Activated CD4-positive, alpha-beta T cell treated with anti-CD3 and anti-CD28 coated beads, Interleukin-10, Interleukin-2, amounts not matched to agents 100 ng/mL and 50 ng/mL, durations not matched to agents 16 hours and 8 hours (primary cell): Measurements from ENCODE around the gene GOT1.

ENCODE experiments used
- DNase-seq: peaks from one replicate; pipeline ENCODE4 v3.0.0-alpha.2; 2020

GOT1 gene

DNA sequence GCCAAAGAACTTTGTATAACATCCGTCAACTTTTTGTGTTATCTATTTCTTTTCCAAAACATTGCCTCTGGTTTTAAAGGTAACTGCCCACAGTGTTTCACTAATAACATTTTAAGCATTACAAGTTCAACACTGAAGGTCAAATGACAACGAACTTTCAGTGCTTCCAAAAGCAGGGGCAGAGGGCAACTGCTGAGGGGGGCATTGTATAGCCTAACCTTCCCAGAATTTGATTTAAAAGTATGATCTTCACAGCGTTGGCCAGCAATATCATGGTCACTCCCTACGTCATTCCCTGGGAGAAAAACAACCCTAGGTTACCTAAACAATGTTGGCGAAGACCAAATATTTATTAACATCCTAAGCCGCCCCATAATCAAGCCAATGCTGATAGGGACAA is 2.5 kb upstream of the GOT1 start:
- no peak for DNase-seq

DNA sequence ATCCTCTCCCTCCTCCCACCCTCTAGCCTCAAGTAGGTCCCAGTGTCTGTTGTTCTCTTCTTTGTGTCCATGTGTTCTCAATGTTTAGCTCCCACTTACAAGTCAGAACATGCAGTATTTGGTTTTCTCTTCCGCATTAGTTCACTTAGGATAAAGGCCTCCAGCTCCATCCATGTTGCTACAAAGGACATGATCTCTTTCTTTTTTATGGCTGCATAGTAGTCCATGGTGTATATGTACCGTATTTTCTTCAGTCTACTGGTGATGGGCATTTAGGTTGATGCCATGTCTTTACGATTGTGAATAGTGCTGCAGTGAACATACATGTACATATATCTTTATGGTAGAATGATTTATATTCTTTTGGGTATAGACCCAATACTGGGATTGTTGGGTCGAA is 1.6 kb upstream of the GOT1 start:
- DNase-seq, result no peak

- DNase-seq, result peak; percentile 32
Measured at GRCh38 chr10:99431190-99431760, 851 bp upstream of the GOT1 start.

- DNase-seq, result no peak
Measured at GRCh38 chr10:99430116-99430450, 341 bp downstream of the GOT1 start.

DNA sequence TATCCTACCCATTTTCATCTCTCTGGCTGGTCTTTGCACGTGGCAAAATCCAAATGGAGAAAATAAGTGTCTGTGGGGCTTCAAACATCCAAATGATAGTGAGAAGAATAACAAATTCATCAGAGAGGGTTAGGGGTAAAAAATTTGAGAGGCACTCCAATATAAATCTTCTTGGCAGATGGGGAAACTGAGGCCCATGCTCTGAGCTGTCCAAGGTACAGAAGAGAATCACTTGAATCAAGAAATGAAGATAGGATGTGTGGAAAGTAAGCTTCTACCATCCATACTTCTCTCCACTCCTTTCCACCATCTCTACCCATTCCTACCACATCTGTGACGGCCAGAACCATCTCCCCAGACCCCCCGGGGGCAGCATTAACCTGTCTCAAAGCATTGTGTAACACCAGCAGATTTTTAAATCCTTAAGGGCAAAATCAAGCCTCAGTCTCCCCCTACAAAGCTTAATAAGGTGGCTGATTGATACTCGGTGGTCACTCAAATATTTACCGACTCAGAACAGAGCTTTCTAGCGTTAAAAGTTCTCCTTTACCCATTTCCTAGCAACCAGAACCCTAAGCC is 818 bp downstream of the GOT1 start:
- DNase-seq, result no peak

DNA sequence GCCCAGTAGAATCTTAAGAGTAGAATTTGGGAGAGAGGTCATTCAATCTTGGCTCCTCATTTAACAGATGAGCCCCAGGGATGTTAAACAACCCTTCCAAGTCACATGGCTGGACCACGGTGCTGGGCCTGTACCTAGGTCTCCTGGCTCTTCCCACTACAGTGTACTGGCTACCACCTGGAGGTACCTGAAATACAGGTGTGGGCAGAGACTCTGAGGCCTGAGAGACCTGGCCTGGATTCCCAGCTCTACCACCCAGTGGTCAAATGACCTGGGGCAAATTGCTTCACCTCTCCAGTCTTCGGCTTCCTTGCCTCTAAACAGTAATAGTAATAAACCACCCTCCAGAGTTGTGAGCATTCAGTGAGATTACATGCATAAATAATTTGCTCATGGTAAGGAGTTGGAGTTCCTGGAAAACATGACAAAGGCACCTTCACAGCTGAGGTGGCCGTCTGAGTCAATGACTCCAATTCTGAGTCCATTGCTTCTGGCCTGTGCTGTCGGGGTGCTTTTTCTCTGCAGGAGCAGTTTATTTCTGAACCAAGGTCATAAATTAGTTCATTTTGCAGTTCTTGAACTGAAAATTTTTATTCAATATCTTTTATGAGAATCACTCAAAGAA is 2.7 kb downstream of the GOT1 start:
- peak; percentile 9 for DNase-seq

DNA sequence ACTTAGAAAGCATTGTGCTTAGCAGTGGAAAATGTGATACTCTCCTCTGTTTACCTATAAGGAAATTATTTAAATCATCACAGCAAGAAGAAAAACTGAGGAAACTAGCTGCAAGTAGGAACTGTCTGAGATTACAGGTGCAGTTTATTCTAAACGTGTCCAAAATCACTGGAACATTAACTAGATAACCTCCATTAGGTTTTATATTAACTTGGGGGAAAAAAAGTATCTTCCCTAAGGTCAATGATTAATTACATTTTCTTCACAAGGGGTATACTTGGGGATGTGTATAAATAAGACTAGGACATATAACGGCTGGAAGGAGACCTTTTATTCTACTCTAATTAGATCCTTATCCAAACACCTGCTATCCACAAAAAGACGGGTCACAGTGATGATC is 3.7 kb downstream of the GOT1 start:
- DNase-seq, result no peak

DNA sequence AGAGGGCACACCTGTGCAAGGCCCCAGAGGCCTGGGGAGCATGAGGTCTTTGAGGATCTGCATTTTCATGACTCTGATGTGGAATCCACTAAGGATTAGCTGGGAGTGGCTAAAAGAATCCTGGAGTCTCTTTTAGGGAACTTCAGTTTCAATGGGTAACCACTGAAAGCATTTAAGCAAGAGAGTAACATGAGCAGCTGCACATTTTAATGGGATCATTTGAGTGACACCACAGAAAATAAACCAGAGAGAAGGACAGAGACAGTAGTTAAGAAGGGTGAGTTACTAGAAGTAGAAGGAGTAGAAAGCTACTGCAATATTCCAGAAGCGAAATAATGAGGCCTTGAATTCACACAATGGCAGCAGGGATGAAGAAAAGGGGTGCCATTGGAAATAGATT is 5.2 kb downstream of the GOT1 start:
- no peak for DNase-seq

DNA sequence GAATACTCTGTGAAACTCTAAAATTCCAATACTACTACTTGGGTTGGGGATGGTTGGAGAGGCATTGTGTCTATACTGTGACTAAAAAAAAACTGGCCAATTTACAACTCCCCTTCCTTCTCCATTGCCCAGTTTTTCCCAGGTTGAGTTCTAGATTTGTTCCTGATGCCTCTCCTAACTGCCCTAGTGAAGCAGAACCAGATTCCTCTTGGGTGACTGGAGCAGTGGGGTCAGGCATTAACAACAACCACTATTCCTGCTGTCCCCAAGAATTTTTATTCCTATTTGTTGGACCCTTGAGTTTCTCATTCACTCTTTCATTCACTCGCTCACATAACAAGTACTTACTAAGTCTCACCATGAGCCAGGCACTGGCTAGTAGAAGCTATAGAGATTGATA is 5.8 kb downstream of the GOT1 start:
- no peak for DNase-seq

GRCh38 chr10:99422529-99423096 is 7.8 kb downstream of the GOT1 start:
- no peak for DNase-seq

- DNase-seq, result no peak
Measured at GRCh38 chr10:99421233-99421739, 9.1 kb downstream of the GOT1 start.

DNA sequence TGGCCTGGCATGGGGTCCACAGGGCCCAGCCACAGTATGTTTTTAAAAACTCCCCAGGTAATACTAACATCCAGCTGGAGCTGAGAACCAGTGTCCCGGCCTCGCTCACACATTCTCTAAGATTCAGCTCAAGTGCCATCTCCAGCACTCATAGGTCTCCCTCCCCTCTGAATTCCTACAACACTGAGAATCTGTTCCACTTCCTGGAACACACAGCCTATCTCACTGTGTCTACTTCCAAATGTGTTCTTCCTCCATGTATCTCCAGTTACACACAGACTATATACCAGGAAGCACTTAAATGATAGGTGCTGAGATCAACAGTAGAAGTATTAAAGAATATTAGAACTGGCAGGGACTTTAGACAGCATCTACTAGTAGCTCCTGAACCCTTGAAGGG is 10.7 kb downstream of the GOT1 start:
- DNase-seq, result no peak

- DNase-seq, result no peak
Measured at GRCh38 chr10:99418910-99419624, 11.4 kb downstream of the GOT1 start.

DNA sequence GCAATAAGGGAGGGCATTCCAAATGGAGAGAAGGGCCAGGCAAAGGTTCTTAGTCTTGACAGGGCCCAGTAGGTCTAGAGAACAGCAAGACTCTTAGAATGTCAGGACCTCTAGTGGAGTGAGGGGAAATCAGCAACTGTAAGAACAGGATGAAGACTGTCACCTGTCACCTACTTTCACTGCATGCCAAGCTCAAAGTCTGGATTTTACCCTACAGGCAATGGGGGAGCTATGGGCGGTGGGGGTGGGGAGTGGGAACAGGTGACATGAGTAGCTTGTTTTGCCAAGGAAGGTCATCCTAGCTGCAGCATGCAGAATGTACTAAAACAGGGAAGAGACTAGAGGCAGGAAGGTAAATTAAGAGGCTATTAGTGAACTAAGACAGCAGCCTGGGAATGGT is 18.3 kb downstream of the GOT1 start:
- no peak for DNase-seq

- no peak for DNase-seq
Measured at GRCh38 chr10:99411546-99411945, 18.9 kb downstream of the GOT1 start.

DNA sequence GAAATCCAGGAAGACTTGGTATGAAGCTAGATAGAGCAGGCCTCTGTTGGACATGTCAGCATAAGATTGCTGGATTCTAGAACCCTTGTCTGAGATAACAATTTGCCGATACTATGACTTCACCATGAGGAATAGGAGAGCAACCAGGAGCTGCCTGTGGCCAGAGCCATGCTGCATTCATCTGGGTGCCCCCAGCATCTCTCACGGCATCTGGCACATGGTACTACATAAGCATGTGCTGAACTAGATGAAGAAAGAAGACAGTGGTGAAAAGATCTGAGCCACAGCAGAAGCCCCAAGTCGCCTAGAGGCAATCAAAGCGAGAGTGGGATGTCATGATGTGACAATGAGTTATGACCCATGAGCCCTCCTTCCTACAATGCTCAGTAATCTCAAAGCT is 19.5 kb downstream of the GOT1 start:
- no peak for DNase-seq

DNA sequence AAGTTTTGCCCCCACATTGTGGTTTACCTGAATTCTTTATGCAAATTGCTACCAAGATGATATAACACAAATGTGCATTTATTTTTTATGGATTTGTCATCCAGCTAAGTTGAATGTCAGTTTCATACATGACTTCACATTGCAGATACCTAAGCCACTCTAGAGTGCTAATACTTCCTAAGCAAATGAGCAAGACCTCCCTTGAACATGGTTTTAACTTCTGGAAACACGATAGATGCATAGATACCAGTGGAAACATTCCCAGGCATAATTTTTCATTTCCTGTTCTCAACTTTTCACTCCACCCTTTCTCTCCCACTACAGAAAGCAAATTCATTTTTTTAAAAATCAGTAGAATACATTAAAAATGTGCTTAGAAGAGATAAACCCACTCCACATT is 20.3 kb downstream of the GOT1 start:
- no peak for DNase-seq

GRCh38 chr10:99406149-99406548 is 24.3 kb downstream of the GOT1 start:
- DNase-seq, result no peak

DNA sequence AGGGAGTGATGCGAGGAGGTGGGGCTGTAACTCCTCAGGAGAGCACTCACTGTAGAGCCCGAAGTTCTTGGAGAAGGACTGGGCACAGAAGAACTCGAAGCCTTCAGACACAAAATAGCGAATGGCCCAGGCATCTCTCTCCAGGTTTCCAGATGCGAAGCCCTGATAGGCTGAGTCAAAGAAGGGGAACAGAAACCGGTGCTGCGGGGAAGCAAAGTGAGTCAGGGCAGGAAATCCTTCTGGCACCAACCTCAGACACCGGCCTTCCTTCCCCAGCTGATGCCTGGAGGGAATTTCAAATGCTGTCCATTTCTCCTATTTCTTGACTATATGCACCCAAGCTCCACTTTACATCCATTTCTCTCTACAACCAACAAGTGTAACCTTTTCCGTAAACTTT is 26.8 kb downstream of the GOT1 start:
- DNase-seq, result no peak

DNA sequence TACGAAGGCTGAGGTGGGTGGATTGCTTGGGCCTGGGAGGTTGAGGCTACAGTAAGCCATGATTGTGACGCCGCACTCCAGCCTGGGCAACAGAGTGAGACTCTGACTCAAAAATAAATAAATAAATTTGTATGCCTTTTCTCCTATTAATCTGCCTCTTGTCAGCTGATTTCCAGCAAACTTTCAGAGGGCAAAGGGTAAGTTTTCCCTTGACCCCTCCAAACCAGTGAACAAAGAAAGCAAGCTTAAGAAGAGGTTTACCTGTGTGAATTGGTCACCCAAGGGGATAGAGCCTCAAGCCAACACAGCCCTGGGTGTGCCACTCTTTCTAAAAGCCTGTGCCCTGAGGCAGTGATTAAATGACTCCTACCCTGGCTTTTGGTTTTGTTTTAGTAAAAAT is 30.8 kb downstream of the GOT1 start:
- DNase-seq, result no peak

DNA sequence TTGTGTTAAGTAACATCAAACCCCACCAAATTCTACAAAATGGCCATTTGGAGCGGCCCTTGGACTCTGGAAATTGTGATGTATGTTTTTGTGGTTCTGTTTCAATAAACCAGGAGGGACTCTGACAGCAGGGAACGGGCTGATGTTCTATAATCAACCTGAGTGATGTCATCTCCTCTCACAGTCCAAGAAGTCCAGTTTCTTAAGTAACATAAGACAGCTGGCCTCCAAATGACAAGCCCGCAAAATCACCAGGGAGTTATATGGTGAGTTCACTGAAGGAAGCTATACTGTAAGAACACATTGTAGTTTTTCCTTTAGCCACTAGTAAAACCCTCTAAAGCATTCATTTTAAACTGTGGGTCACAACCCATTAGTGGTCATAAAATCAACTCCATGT is 34.0 kb downstream of the GOT1 start:
- DNase-seq, result no peak

DNA sequence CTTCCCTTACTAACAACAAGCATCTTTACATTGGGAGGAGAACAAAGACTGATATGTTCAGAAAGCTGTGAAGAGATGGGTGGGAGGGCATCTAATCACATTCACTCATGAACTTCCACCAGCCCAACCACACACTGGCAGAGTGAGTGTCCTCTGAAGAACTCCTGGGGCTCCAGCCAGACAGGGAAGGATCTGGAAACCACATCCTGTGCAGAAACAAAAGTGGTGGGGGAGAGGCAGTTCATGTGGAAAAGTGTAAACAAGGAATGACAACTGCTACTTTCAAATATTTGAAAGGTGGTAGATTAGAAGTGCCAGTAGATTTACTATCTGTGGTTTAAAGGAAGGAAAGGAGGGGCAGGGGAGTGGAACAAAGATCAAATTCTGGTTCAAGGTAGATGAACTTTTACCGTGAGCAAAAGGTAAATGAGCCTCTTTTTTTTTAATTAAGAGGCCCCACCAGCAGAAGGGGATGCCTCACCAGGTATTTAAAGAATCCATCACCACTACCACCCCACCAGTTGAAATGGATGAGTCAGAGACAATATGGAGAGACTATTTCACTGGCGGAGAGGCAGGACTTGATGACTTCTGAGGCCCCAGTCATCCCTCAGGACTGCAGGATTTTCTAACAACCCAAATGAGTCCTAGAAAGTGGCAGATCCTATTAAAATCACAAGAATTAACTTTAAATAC is 34.5 kb downstream of the GOT1 start:
- no peak for DNase-seq

- no peak for DNase-seq
Measured at GRCh38 chr10:99394761-99395386, 35.5 kb downstream of the GOT1 start.
